Upper lobe of left lung (tissue), 6 donors: ENCODE data around the gene OPTC. TPM values are rescaled to one million over a fixed set of nuclear protein-coding genes. Genes with fewer than 3 reads are reported as not detected.
A peak's percentile ranks its signal among the peaks of the same experiment; 100 is the strongest.

Experiments
- ATAC-seq, 2 donors: fragments of 200-7000 bp; cut with Tn5 transposase; one replicate each; pipeline ENCODE4 v1.9.1; 2022; ENCODE audit warnings: mild to moderate bottlenecking in 2 of 2, moderate library complexity in 2 of 2; ENCODE audit not compliant: low FRiP score in 2 of 2
- DNase-seq, 2 donors: peaks; one replicate each; pipeline ENCODE4 v3.0.0-alpha.2; 2019 to 2020
- H3K27ac ChIP-seq, 4 donors: fragments of 200-600 bp; sonication (generic); one replicate each; pipeline ENCODE4 v1.5.1; 2016 to 2019
- H3K27me3 ChIP-seq, 4 donors: fragments of 200-600 bp; sonication (generic); one replicate each; pipeline ENCODE4 v1.5.1; 2017 to 2019
- H3K36me3 ChIP-seq, 4 donors: fragments of 200-600 bp; sonication (generic); one replicate each; pipeline ENCODE4 v1.5.1; 2016 to 2019
- H3K4me1 ChIP-seq, 4 donors: fragments of 200-600 bp; sonication (generic); one replicate each; pipeline ENCODE4 v1.5.1; 2018 to 2019
- H3K4me3 ChIP-seq, 4 donors: fragments of 200-600 bp; sonication (generic); one replicate each; pipeline ENCODE4 v1.5.1; 2017 to 2019; ENCODE audit warnings: mild to moderate bottlenecking in 2 of 4, moderate library complexity in 1 of 4
- H3K9me3 ChIP-seq, 4 donors: fragments of 200-600 bp; sonication (generic); one replicate each; pipeline ENCODE4 v1.5.1; 2018 to 2019
- CTCF ChIP-seq, 6 experiments: fragments of 450-650 bp in 4 of 6; fragments of 200-600 bp in 2 of 6; sonication (generic) in 2 of 6; IDR thresholded peaks; one replicate each; pipeline ENCODE4 v1.5.1; 2016 to 2019; ENCODE audit warnings: antibody characterized with exemption in 6 of 6
- EP300 ChIP-seq, 4 donors: sonication (generic); formaldehyde crosslinking; IDR thresholded peaks; one replicate each; pipeline ENCODE4 v1.5.1; 2017; ENCODE audit warnings: antibody characterized with exemption in 4 of 4, control low read depth in 2 of 4
- POLR2A ChIP-seq, 4 donors: fragments of 450-650 bp; IDR thresholded peaks; one replicate each; pipeline ENCODE4 v1.5.1; 2016 to 2017; ENCODE audit warnings: antibody characterized with exemption in 4 of 4, mild to moderate bottlenecking in 2 of 4
- POLR2AphosphoS5 ChIP-seq, 2 donors: sonication (generic); formaldehyde crosslinking; IDR thresholded peaks; one replicate each; pipeline ENCODE4 v1.5.1; 2017; ENCODE audit warnings: antibody characterized with exemption in 2 of 2
- WGBS, 2 donors: methylation state at CpG; one replicate each; pipeline ENCODE4 v1.1.5; 2017 to 2018; 5-methylcytosine and 5-hydroxymethylcytosine counted together
- total RNA-seq, 6 donors: library from RNA; depleted of rRNA in 4 of 6; stranded (reverse); fragments of >200 nt in 4 of 6; gene quantifications; one replicate each; pipeline versions ENCODE4 v1.1.0 to v1.2.1, GENCODE V29; 2016 to 2021
- donor health status: DM: no; HTN: no; CAD: no; lungs with moderate emphysema.
- donor health status: DM: no; HTN: yes; CAD: no; lungs with severe emphysema.

Gene OPTC
- total RNA-seq, 6 donors from 2014 or later: not detected

- DNase-seq (no peak), ATAC-seq (no peak)
- no peak overlapping the region for H3K27ac ChIP-seq
- 67 to 68% methylated on average over 5 of the region's 5 CpGs for WGBS, 2 donors
- H3K4me1 ChIP-seq: peaks cover 0 to 6% (median 0%) of the 10 kb centered on the region in 4 donors
- H3K4me3 ChIP-seq: no peak overlapping the region
- H3K36me3 ChIP-seq: no peaks in the 10 kb centered on the region
- H3K9me3 ChIP-seq: no peaks in the 10 kb centered on the region
- no peaks in the 10 kb centered on the region for H3K27me3 ChIP-seq
- no peak for TF ChIP-seq CTCF (IDR thresholded peaks at IDR 0.05)
- TF ChIP-seq POLR2AphosphoS5 (IDR thresholded peaks at IDR 0.05): no peak
- TF ChIP-seq EP300 (IDR thresholded peaks at IDR 0.05): no peak
- TF ChIP-seq POLR2A (IDR thresholded peaks at IDR 0.05): no peak
These were observed 40.3 kb upstream of the OPTC start for GRCh38 chr1:203453616-203454015.

- peak in 1 of 2 donors; percentile 57 for DNase-seq
- no peak for ATAC-seq
- TF ChIP-seq EP300 (IDR thresholded peaks at IDR 0.05) (no peak), POLR2A (IDR thresholded peaks at IDR 0.05) (no peak), CTCF (IDR thresholded peaks at IDR 0.05) (no peak), POLR2AphosphoS5 (IDR thresholded peaks at IDR 0.05) (no peak)
- peaks cover 0 to 3% (median 0%) of the 10 kb centered on the region in 4 donors for H3K4me1 ChIP-seq
- no peaks in the 10 kb centered on the region for H3K9me3 ChIP-seq
- H3K4me3 ChIP-seq: no peak overlapping the region
- no peaks in the 10 kb centered on the region for H3K36me3 ChIP-seq
- no peak overlapping the region for H3K27ac ChIP-seq
- 89 to 91% methylated on average over 5 to 18 of the region's 18 CpGs for WGBS, 2 donors
- no peaks in the 10 kb centered on the region for H3K27me3 ChIP-seq
These were observed 38.9 kb upstream of the OPTC start for GRCh38 chr1:203454986-203455471.

DNA sequence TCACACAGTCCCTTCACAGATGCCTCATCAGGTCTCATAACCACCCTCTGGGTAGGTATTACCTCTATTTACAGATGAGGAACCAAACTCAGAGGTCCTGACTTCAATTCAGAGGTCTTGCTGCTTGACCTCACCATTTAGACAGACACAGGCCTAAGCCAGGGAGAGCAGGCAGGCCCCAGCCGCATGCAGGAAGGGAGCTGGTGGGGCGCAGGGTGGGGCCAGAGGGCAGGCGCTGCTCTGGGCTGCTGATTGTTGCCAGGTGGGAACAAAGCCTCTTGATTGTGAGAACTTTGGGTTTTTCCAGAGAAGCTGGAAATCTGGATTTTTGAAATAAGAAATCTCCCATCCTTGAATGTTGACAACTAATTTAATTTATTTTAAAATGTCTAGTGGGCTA lies 38.2 kb upstream of the OPTC start:
- WGBS, 2 donors: 85 to 100% methylated on average over 3 of the region's 3 CpGs

DNA sequence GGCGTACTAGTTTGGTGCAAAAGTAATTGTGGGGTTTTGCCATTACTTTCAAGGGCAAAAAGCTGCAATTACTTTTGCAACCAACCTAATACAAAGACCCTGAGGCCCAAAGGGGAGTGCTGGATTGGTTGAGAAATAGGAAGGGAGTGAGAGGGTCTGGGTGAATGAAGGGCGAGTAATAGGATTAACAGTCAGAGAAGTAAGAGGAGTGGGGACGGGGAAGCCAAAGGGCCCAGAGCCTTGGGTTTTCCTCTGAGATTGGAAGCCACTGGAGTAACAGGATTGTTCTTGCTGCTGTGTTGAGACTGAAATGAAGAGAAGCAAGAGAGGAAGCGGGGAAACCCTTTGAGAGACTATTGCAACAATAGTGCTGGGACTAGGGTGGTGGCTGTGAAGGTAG lies 37.4 kb upstream of the OPTC start:
- H3K4me1 ChIP-seq: no peaks in the 10 kb centered on the region
- no peak for TF ChIP-seq EP300 (IDR thresholded peaks at IDR 0.05)
- TF ChIP-seq CTCF (IDR thresholded peaks at IDR 0.05): no peak
- no peak for TF ChIP-seq POLR2A (IDR thresholded peaks at IDR 0.05)
- no peak for TF ChIP-seq POLR2AphosphoS5 (IDR thresholded peaks at IDR 0.05)
- DNase-seq: no peak
- H3K36me3 ChIP-seq: no peaks in the 10 kb centered on the region
- WGBS, 2 donors: 83 to 96% methylated on average over 4 of the region's 4 CpGs
- no peak overlapping the region for H3K4me3 ChIP-seq
- H3K27me3 ChIP-seq: no peaks in the 10 kb centered on the region
- H3K27ac ChIP-seq: no peak overlapping the region
- no peak for ATAC-seq
- no peaks in the 10 kb centered on the region for H3K9me3 ChIP-seq

More for the DNA sequence above, 38.2 kb upstream of the OPTC start:
- ATAC-seq: no peak
- H3K4me1 ChIP-seq: no peaks in the 10 kb centered on the region
- TF ChIP-seq EP300 (IDR thresholded peaks at IDR 0.05): no peak
- TF ChIP-seq POLR2AphosphoS5 (IDR thresholded peaks at IDR 0.05): no peak
- no peak for TF ChIP-seq POLR2A (IDR thresholded peaks at IDR 0.05)
- TF ChIP-seq CTCF (IDR thresholded peaks at IDR 0.05): no peak
- no peaks in the 10 kb centered on the region for H3K9me3 ChIP-seq
- H3K27me3 ChIP-seq: no peaks in the 10 kb centered on the region
- H3K36me3 ChIP-seq: no peaks in the 10 kb centered on the region
- no peak overlapping the region for H3K4me3 ChIP-seq
- peak in 1 of 2 donors; percentile 52 for DNase-seq
- H3K27ac ChIP-seq: no peak overlapping the region

GRCh38 chr1:203458078-203458477 lies 35.9 kb upstream of the OPTC start:
- no peaks in the 10 kb centered on the region for H3K4me1 ChIP-seq
- DNase-seq (no peak), ATAC-seq (no peak)
- H3K4me3 ChIP-seq: no peak overlapping the region
- no peak overlapping the region for H3K27ac ChIP-seq
- WGBS, 2 donors: 93 to 98% methylated on average over 5 of the region's 5 CpGs
- H3K27me3 ChIP-seq: no peaks in the 10 kb centered on the region
- no peaks in the 10 kb centered on the region for H3K9me3 ChIP-seq
- TF ChIP-seq CTCF (IDR thresholded peaks at IDR 0.05) (no peak), POLR2A (IDR thresholded peaks at IDR 0.05) (no peak), POLR2AphosphoS5 (IDR thresholded peaks at IDR 0.05) (no peak), EP300 (IDR thresholded peaks at IDR 0.05) (no peak)
- no peaks in the 10 kb centered on the region for H3K36me3 ChIP-seq
